ENCODE data around the gene MFNG.
"Not testable (repeated sequence)": the region's sequence is repeated elsewhere in the genome, so short reads cannot be mapped to it uniquely, and the experiment has no call there.

- not testable (repeated sequence) for TF ChIP-seq POLR2AphosphoS5, CTCF, POLR2A, EP300 (IDR thresholded peaks at IDR 0.05)
Measured at GRCh38 chr22:37527081-37527752, 41.0 kb upstream of the MFNG start.
